Adrenal gland (tissue), 12 donors: ENCODE results near the gene SYCN. TPM values are rescaled to one million over a fixed set of nuclear protein-coding genes. Genes with fewer than 3 reads are reported as not detected.
A peak's percentile ranks its signal among the peaks of the same experiment; 100 is the strongest.
"Not testable (repeated sequence)": the region's sequence is repeated elsewhere in the genome, so short reads cannot be mapped to it uniquely, and the experiment has no call there.

Experiments used
- DNase-seq, 7 donors: peaks; one replicate each; pipeline ENCODE4 v3.0.0-alpha.2; 2019 to 2020
- H3K27ac ChIP-seq, 5 donors: fragments of 200-600 bp; sonication (generic) in 4 of 5; 1 replicate in 3 of 5; 2 replicates in 2 of 5; pipeline versions ENCODE4 v1.5.1 to v1.8.0; 2016 to 2020; ENCODE audit warnings: mild to moderate bottlenecking in 1 of 5
- H3K27me3 ChIP-seq: fragments of 200-600 bp; 2 replicates; pipeline ENCODE4 v1.8.0; 2021
- H3K36me3 ChIP-seq, 2 donors: fragments of 200-600 bp; replicated peaks in 1 of 2; 1 replicate in 1 of 2; 2 replicates in 1 of 2; pipeline versions ENCODE4 v1.5.1 to v1.8.0; 2018 to 2022
- H3K4me1 ChIP-seq, 2 donors: fragments of 200-600 bp; replicated peaks in 1 of 2; 1 replicate in 1 of 2; 2 replicates in 1 of 2; pipeline versions ENCODE4 v1.5.1 to v1.8.0; 2018 to 2021
- H3K4me3 ChIP-seq, 4 donors: fragments of 200-600 bp; sonication (generic) in 3 of 4; one replicate each; pipeline ENCODE4 v1.5.1; 2016 to 2018
- H3K9me3 ChIP-seq, 3 donors: fragments of 200-600 bp; sonication (generic) in 1 of 3; replicated peaks in 1 of 3; 1 replicate in 2 of 3; 2 replicates in 1 of 3; pipeline versions ENCODE4 v1.5.1 to v1.8.0; 2016 to 2021
- CTCF ChIP-seq, 6 experiments: fragments of 450-650 bp in 4 of 6; fragments of 200-600 bp in 2 of 6; sonication (generic) in 1 of 6; IDR thresholded peaks; 1 replicate in 5 of 6; 2 replicates in 1 of 6; pipeline versions ENCODE4 v1.5.1 to v1.8.0; 2016 to 2021; ENCODE audit warnings: antibody characterized with exemption in 6 of 6, mild to moderate bottlenecking in 2 of 6, moderate library complexity in 1 of 6
- POLR2A ChIP-seq, 2 donors: fragments of 450-650 bp; IDR thresholded peaks; one replicate each; pipeline ENCODE4 v1.6.1; 2017; ENCODE audit warnings: antibody characterized with exemption in 2 of 2, mild to moderate bottlenecking in 2 of 2, moderate library complexity in 1 of 2
- WGBS, 4 donors: extraction: QIAGEN DNeasy Blood & Tissue Kit in 2 of 4; methylation state at CpG; one replicate each; pipeline versions ENCODE4 v1.1.5 to v1.1.7; 2013 to 2017; 5-methylcytosine and 5-hydroxymethylcytosine counted together
- intact Hi-C, 2 donors: fragments of 100-400 bp; cut with DNase I; formaldehyde crosslinking; loops; one replicate each; pipeline versions ENCODE4 v1.14.1 to v1.15.0; 2022 to 2023
- polyA plus RNA-seq, 3 donors: library from polyadenylated mRNA; stranded (reverse); fragments of 200-250 nt in 2 of 3; fragments of 350-450 nt in 1 of 3; fragmentation: Illumina TruSeq in 1 of 3; extraction: RNeasy Lipid Tissue Mini Kit (QIAGEN cat#74804) in 1 of 3; gene quantifications; one replicate each; pipeline ENCODE4 v1.2.3, GENCODE V29; 2013 to 2014
- total RNA-seq, 9 donors: library from RNA; depleted of rRNA in 4 of 9; stranded (reverse); fragments of >200 nt in 4 of 9; fragments of 120-200 nt in 1 of 9; fragmentation: NEBNext Ultra II Directional in 1 of 9; extraction: Animal tissue kit (Norgen Biotek cat#: 25700) in 1 of 9; gene quantifications; one replicate each; pipeline versions ENCODE4 v1.1.0 to v1.2.4, GENCODE V29; 2013 to 2023
- donor health status: healthy with polysubstance abuse.
- donor health status: Bipolar disorder and iron deficiency.
- donor health status: DM: yes; HTN: yes; CAD: no.
- donor health status: DM: no; HTN: no; CAD: no.
- donor health status: DM: no; HTN: no; CAD: no.
- donor health status: DM: yes; HTN: yes; CAD: no.

Gene SYCN
- total and polyA plus RNA-seq, 12 donors, result 0.43 to 0.76 (median 0.67) TPM; not detected in 9

GRCh38 chr19:39224910-39225309 is 20.8 kb upstream of the SYCN start:
- Histone ChIP-seq H3K36me3 (no peaks in the 10 kb centered on the region), H3K27ac (no peak overlapping the region), H3K9me3 (no peaks in the 10 kb centered on the region), H3K27me3 (no peaks in the 10 kb centered on the region), H3K4me1 (no peaks in the 10 kb centered on the region), H3K4me3 (no peak overlapping the region)
- 30 to 43% (median 38%) methylated on average over 3 of the region's 3 CpGs for WGBS, 4 donors
- DNase-seq, result no peak
- intact Hi-C loops, result no loop called here
- TF ChIP-seq POLR2A (IDR thresholded peaks at IDR 0.05) (no peak), CTCF (IDR thresholded peaks at IDR 0.05) (no peak)

GRCh38 chr19:39223703-39224279 is 19.7 kb upstream of the SYCN start:
- no peaks in the 10 kb centered on the region for H3K27me3 ChIP-seq
- H3K9me3 ChIP-seq, result no peaks in the 10 kb centered on the region
- TF ChIP-seq POLR2A (IDR thresholded peaks at IDR 0.05) (no peak), CTCF (IDR thresholded peaks at IDR 0.05) (no peak)
- H3K27ac ChIP-seq, result no peak overlapping the region
- WGBS, 4 donors, result 21 to 35% (median 24%) methylated on average over 4 of the region's 4 CpGs
- no peaks in the 10 kb centered on the region for H3K36me3 ChIP-seq
- intact Hi-C loops, result no loop called here
- no peak overlapping the region for H3K4me3 ChIP-seq
- H3K4me1 ChIP-seq, result no peaks in the 10 kb centered on the region
- no peak for DNase-seq

GRCh38 chr19:39219108-39219507 is 15.0 kb upstream of the SYCN start:
- H3K27me3 ChIP-seq, H3K4me3 ChIP-seq, H3K36me3 ChIP-seq, H3K9me3 ChIP-seq, DNase-seq, intact Hi-C loops, H3K27ac ChIP-seq, H3K4me1 ChIP-seq: not testable (repeated sequence)
- 62 to 66% (median 63%) methylated on average over 10 of the region's 10 CpGs for WGBS, 4 donors

- WGBS, 4 donors, result 85 to 89% (median 87%) methylated on average over 12 to 15 of the region's 15 CpGs
- H3K27ac ChIP-seq, result peak overlapping the region in 1 of 5 donors; percentile 7
- H3K9me3 ChIP-seq, result no peaks in the 10 kb centered on the region
- H3K4me3 ChIP-seq, result no peak overlapping the region
- no peaks in the 10 kb centered on the region for H3K36me3 ChIP-seq
- no peaks in the 10 kb centered on the region for H3K4me1 ChIP-seq
- H3K27me3 ChIP-seq, result peaks cover 4% of the 10 kb centered on the region
- DNase-seq, result no peak
- TF ChIP-seq CTCF (IDR thresholded peaks at IDR 0.05), result no peak
- TF ChIP-seq POLR2A (IDR thresholded peaks at IDR 0.05), result no peak
- intact Hi-C loops, result no loop called here
Measured at GRCh38 chr19:39218230-39219007, 14.4 kb upstream of the SYCN start.

GRCh38 chr19:39217094-39217493 is 13.0 kb upstream of the SYCN start:
- WGBS, 4 donors, result 78 to 86% (median 83%) methylated on average over 5 of the region's 5 CpGs
- H3K27ac ChIP-seq, result no peak overlapping the region
- intact Hi-C loops, result no loop called here
- DNase-seq, result no peak
- no peak overlapping the region for H3K4me3 ChIP-seq
- H3K27me3 ChIP-seq, result peaks cover 4% of the 10 kb centered on the region
- H3K36me3 ChIP-seq, result no peaks in the 10 kb centered on the region
- H3K9me3 ChIP-seq, result no peaks in the 10 kb centered on the region
- TF ChIP-seq POLR2A (IDR thresholded peaks at IDR 0.05) (no peak), CTCF (IDR thresholded peaks at IDR 0.05) (no peak)
- H3K4me1 ChIP-seq, result no peaks in the 10 kb centered on the region

- H3K27me3 ChIP-seq, H3K4me1 ChIP-seq, intact Hi-C loops, H3K27ac ChIP-seq, H3K4me3 ChIP-seq, H3K9me3 ChIP-seq, H3K36me3 ChIP-seq, DNase-seq: not testable (repeated sequence)
- 89 to 95% (median 92%) methylated on average over 3 of the region's 3 CpGs for WGBS, 4 donors
Measured at GRCh38 chr19:39215323-39215722, 11.3 kb upstream of the SYCN start.
